Natural killer cell (primary cell): ENCODE results near the gene TRMT10B. TPM values are rescaled to one million over a fixed set of nuclear protein-coding genes. Genes with fewer than 3 reads are reported as not detected.

Experiments used
- ATAC-seq, 3 donors: fragments of 150-1000 bp in 2 of 3; fragments of 200-7000 bp in 1 of 3; cut with Tn5 transposase; 1 replicate in 1 of 3; 2 replicates in 2 of 3; pipeline ENCODE4 v1.10.0; 2021; ENCODE audit warnings: mild to moderate bottlenecking in 2 of 3, moderate library complexity in 2 of 3
- DNase-seq, 2 donors: peaks; one replicate each; pipeline versions ENCODE4 v3.0.0 to v3.0.0-alpha.2; 2013 to 2021; ENCODE audit warnings: mixed read lengths in 1 of 2
- H3K27ac ChIP-seq: one replicate; pipeline ENCODE4 v1.5.1; 2013; ENCODE audit warnings: mild to moderate bottlenecking, low read length
- H3K27me3 ChIP-seq: one replicate; pipeline ENCODE4 v1.6.1; 2013; ENCODE audit warnings: low read length; ENCODE audit not compliant: control insufficient read depth, insufficient read depth
- H3K36me3 ChIP-seq: one replicate; pipeline ENCODE4 v1.6.1; 2013; ENCODE audit warnings: low read length; ENCODE audit not compliant: control insufficient read depth, insufficient read depth
- H3K4me1 ChIP-seq: one replicate; pipeline ENCODE4 v1.6.1; 2013; ENCODE audit warnings: low read length; ENCODE audit not compliant: control insufficient read depth, insufficient read depth
- H3K4me3 ChIP-seq: one replicate; pipeline ENCODE4 v1.5.1; 2013; ENCODE audit warnings: low read length
- H3K9me3 ChIP-seq: one replicate; pipeline ENCODE4 v1.6.1; 2013; ENCODE audit warnings: low read length; ENCODE audit not compliant: control insufficient read depth, insufficient read depth
- H3K27ac Mint-ChIP-seq, 2 donors: one replicate each; pipeline ENCODE4 v1.8.0; 2022; ENCODE audit warnings: mild to moderate bottlenecking in 2 of 2, mixed read lengths in 2 of 2, moderate library complexity in 1 of 2
- H3K27me3 Mint-ChIP-seq, 2 donors: one replicate each; pipeline ENCODE4 v1.8.0; 2022; ENCODE audit warnings: low read depth in 2 of 2, mixed read lengths in 2 of 2
- H3K36me3 Mint-ChIP-seq: one replicate; pipeline ENCODE4 v1.8.0; 2022; ENCODE audit warnings: mixed read lengths
- H3K4me1 Mint-ChIP-seq, 2 donors: one replicate each; pipeline ENCODE4 v1.8.0; 2022; ENCODE audit warnings: mixed read lengths in 2 of 2
- H3K4me3 Mint-ChIP-seq: one replicate; pipeline ENCODE4 v1.8.0; 2022; ENCODE audit warnings: mild to moderate bottlenecking, moderate library complexity, mixed read lengths
- H3K9me3 Mint-ChIP-seq, 2 donors: one replicate each; pipeline ENCODE4 v1.8.0; 2022; ENCODE audit warnings: mixed read lengths in 2 of 2
- WGBS: methylation state at CpG from one replicate; pipeline ENCODE4 v1.1.7; 2013; ENCODE audit warnings: missing lambda C conversion rate; ENCODE audit not compliant: insufficient coverage; 5-methylcytosine and 5-hydroxymethylcytosine counted together
- intact Hi-C: fragments of 100-400 bp; cut with micrococcal nuclease; formaldehyde crosslinking; loops from one replicate; pipeline ENCODE4 v1.14.2; 2022
- total RNA-seq, 4 donors: library from RNA; stranded (reverse); fragments of 120-200 nt in 1 of 4; gene quantifications; one replicate each; pipeline versions ENCODE4 v1.2.3 to v1.2.4, GENCODE V29; 2013 to 2022
- TF ChIP-seq, protein P1 (sequence below): fragments of 200-600 bp; IDR thresholded peaks from one replicate; pipeline ENCODE4 v1.8.0; 2022; ENCODE audit warnings: antibody characterized with exemption

TRMT10B gene
- total RNA-seq, 3 donors from 2014 or later (not counting 1 experiment from before 2014, with no cell fraction given), result 13.2 to 15.4 (median 13.3) TPM

DNA sequence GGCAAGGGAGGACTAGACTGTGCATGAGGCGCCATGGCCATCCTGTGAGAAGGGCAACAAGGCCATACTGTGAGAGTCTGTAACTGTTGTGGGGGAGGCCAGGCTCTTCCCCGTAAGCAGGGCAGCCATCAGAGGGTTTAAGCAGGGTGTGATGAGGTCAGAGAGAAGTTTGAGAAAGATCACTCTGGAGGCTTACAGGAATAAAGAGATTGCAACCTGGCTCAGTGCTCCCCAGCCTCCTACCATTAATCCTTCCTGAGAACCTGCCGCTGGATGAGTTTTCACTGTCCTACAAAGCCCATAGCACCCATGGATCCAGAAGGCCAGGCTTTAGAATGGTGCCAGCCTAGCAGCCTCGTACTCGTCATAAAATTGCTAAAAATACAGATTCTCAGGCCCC lies 14.4 kb upstream of the TRMT10B start:
- TF ChIP-seq, protein P1, sequence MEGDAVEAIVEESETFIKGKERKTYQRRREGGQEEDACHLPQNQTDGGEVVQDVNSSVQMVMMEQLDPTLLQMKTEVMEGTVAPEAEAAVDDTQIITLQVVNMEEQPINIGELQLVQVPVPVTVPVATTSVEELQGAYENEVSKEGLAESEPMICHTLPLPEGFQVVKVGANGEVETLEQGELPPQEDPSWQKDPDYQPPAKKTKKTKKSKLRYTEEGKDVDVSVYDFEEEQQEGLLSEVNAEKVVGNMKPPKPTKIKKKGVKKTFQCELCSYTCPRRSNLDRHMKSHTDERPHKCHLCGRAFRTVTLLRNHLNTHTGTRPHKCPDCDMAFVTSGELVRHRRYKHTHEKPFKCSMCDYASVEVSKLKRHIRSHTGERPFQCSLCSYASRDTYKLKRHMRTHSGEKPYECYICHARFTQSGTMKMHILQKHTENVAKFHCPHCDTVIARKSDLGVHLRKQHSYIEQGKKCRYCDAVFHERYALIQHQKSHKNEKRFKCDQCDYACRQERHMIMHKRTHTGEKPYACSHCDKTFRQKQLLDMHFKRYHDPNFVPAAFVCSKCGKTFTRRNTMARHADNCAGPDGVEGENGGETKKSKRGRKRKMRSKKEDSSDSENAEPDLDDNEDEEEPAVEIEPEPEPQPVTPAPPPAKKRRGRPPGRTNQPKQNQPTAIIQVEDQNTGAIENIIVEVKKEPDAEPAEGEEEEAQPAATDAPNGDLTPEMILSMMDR, result no peak
- H3K9me3 Mint-ChIP-seq, result no peaks in the 10 kb centered on the region
- Histone ChIP-seq H3K9me3 (no peaks in the 10 kb centered on the region), H3K27ac (no peak overlapping the region), H3K27me3 (no peaks in the 10 kb centered on the region), H3K36me3 (no peaks in the 10 kb centered on the region), H3K4me3 (no peak overlapping the region), H3K4me1 (no peaks in the 10 kb centered on the region)
- H3K4me3 Mint-ChIP-seq, result no peak overlapping the region
- 86% methylated on average over 5 of the region's 5 CpGs for WGBS
- peaks cover 11 to 16% of the 10 kb centered on the region in 2 donors for H3K27me3 Mint-ChIP-seq
- no peaks in the 10 kb centered on the region for H3K36me3 Mint-ChIP-seq
- DNase-seq, result no peak
- intact Hi-C loops, result no loop called here
- H3K27ac Mint-ChIP-seq, result no peak overlapping the region
- no peak for ATAC-seq
- no peaks in the 10 kb centered on the region for H3K4me1 Mint-ChIP-seq

DNA sequence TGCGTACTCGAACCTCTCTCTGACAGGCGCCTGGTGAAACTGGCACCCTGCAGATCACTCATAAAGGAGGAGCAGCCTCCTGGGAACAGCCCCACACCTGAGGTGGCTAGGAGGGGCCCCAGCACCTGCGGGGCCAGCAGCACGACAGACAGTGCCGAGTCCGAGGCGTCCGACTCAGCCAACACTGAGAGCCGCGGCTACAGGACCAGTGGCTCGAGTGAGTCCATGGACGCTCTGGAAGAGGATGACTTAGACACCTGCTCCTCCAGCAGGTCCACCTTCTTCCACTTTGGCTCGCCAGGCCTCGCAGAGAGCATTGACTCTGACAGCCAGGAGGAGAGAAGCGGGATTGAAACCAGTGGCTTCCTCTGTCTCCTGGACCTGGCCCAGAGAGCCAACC lies 13.5 kb upstream of the TRMT10B start:
- no peak for ATAC-seq
- no peaks in the 10 kb centered on the region for H3K9me3 Mint-ChIP-seq

DNA sequence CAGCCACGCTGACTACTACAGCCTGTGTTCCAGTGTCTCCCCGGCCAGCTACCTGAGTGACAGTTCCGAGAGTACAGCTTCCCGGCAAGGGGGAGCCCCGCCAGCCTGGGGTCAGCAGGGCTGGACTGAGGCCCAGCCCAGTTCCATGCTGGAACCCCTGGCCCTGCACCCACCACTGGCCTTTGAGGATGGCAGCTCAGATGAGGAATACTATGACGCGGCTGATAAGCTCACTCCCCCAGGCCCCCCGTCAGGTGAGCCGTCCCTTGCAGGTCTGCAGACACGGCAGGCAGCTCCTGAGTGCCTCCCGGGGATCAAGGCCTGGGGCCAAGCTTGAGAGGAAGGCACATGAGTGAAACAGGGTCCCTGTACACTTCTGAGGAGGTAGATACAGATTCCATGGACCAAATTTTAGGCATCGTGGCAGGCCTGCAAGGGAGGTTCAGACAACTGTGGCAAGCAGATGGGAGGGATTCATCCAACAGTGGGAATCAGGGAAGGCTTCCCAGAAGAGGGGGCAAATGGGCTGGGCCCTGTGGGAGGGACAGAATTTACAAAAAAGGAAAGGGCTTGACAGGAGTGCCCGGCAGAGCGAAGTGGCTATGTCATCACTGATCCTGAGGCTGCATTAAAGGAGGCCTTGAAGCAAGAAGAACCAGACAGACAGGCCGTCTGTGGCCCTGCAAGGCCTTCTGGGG lies 12.8 kb upstream of the TRMT10B start:
- Histone ChIP-seq H3K36me3 (no peaks in the 10 kb centered on the region), H3K9me3 (no peaks in the 10 kb centered on the region), H3K4me3 (no peak overlapping the region), H3K27me3 (no peaks in the 10 kb centered on the region), H3K27ac (no peak overlapping the region), H3K4me1 (no peaks in the 10 kb centered on the region)
- H3K4me3 Mint-ChIP-seq, result no peak overlapping the region
- H3K36me3 Mint-ChIP-seq, result no peaks in the 10 kb centered on the region
- TF ChIP-seq, protein P1, result no peak
- no peak for ATAC-seq
- H3K27me3 Mint-ChIP-seq, result peaks cover under 1 to 11% of the 10 kb centered on the region in 2 donors
- intact Hi-C loops, result no loop called here
- no peak overlapping the region for H3K27ac Mint-ChIP-seq
- WGBS, result 90% methylated on average over 15 of the region's 15 CpGs
- no peaks in the 10 kb centered on the region for H3K4me1 Mint-ChIP-seq
- H3K9me3 Mint-ChIP-seq, result no peaks in the 10 kb centered on the region
- DNase-seq, result no peak

More for the DNA sequence above, 13.5 kb upstream of the TRMT10B start:
- Mint-ChIP-seq H3K27me3 (peaks cover 7 to 14% of the 10 kb centered on the region in 2 donors), H3K36me3 (no peaks in the 10 kb centered on the region), H3K27ac (no peak overlapping the region), H3K4me3 (no peak overlapping the region), H3K4me1 (no peaks in the 10 kb centered on the region)
- Histone ChIP-seq H3K9me3 (no peaks in the 10 kb centered on the region), H3K4me3 (no peak overlapping the region), H3K27me3 (no peaks in the 10 kb centered on the region), H3K27ac (no peak overlapping the region), H3K4me1 (no peaks in the 10 kb centered on the region), H3K36me3 (no peaks in the 10 kb centered on the region)
- DNase-seq, result no peak
- 94% methylated on average over 16 of the region's 16 CpGs for WGBS
- intact Hi-C loops, result no loop called here
- TF ChIP-seq, protein P1, result no peak

DNA sequence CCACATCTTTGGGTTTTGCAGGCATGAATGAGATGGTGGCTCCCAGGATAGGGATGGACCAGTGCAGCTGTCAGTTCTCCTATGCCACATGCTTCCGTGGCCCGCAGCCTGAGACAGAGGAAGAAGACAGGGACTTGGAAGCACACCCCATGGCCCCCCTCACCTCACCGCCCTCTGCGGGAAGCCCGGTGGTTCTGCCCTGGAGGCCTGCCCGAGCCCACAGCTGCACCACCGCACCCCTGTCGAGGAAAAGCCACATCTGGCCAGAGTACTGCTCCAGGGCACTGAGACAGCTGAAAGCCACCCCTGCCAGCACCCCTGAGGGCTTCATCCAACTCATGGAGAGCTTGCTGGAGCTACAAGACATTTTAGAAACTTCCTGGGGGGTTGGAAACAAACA lies 7.6 kb upstream of the TRMT10B start:
- 81% methylated on average over 8 of the region's 8 CpGs for WGBS
- intact Hi-C loops, result loop anchor here (5.0 kb wide), 2 partner anchors 516 to 616 kb away; no protein-coding TSS in a partner anchor
- H3K27me3 Mint-ChIP-seq, result no peaks in the 10 kb centered on the region
- ATAC-seq (no peak), DNase-seq (no peak)
- TF ChIP-seq, protein P1, result no peak
- no peaks in the 10 kb centered on the region for H3K9me3 Mint-ChIP-seq
- Histone ChIP-seq H3K4me1 (no peaks in the 10 kb centered on the region), H3K9me3 (no peaks in the 10 kb centered on the region), H3K36me3 (no peaks in the 10 kb centered on the region), H3K4me3 (no peak overlapping the region), H3K27me3 (no peaks in the 10 kb centered on the region), H3K27ac (no peak overlapping the region)
- H3K4me3 Mint-ChIP-seq, result no peak overlapping the region
- H3K27ac Mint-ChIP-seq, result no peak overlapping the region
- H3K4me1 Mint-ChIP-seq, result no peaks in the 10 kb centered on the region
- H3K36me3 Mint-ChIP-seq, result no peaks in the 10 kb centered on the region
